Keratinocyte (primary cell): ENCODE results near the gene RRAS2. TPM values are rescaled to one million over a fixed set of nuclear protein-coding genes. Genes with fewer than 3 reads are reported as not detected.

Experiments
- DNase-seq: peaks from one replicate; pipeline ENCODE4 v3.0.0-alpha.2; 2011; ENCODE audit warnings: low read depth, missing footprints, low spot score
- FAIRE-seq: peaks from 2 replicates; lab custom pipeline; 2011; peaks lifted over from hg19 to GRCh38; lab: Jason Lieb, UNC
- H2AFZ ChIP-seq: 2 replicates; pipeline ENCODE4 v1.6.0; 2012; ENCODE audit warnings: low read length, control low read depth, inconsistent platforms; ENCODE audit not compliant: control insufficient read depth
- H3K27ac ChIP-seq: 2 replicates; pipeline ENCODE4 v1.5.1; 2011; ENCODE audit warnings: low read length; ENCODE audit not compliant: control insufficient read depth, insufficient read depth
- H3K27me3 ChIP-seq: 3 replicates; pipeline ENCODE4 v1.6.0; 2011; ENCODE audit warnings: low read length; ENCODE audit not compliant: control insufficient read depth, insufficient read depth; ENCODE audit errors: extremely low read depth
- H3K36me3 ChIP-seq, 2 experiments: 2 replicates in 1 of 2; 3 replicates in 1 of 2; pipeline ENCODE4 v1.5.1; 2011; ENCODE audit warnings: low read length in 2 of 2, mild to moderate bottlenecking in 1 of 2; ENCODE audit not compliant: control insufficient read depth in 2 of 2, insufficient read depth in 2 of 2; ENCODE audit errors: extremely low read depth in 1 of 2
- H3K4me1 ChIP-seq: 3 replicates; pipeline ENCODE4 v1.5.1; 2011; ENCODE audit warnings: low read length; ENCODE audit not compliant: control insufficient read depth, insufficient read depth; ENCODE audit errors: extremely low read depth
- H3K4me2 ChIP-seq: 3 replicates; pipeline ENCODE4 v1.6.0; 2011; ENCODE audit warnings: low read depth, low read length; ENCODE audit not compliant: control insufficient read depth, insufficient read depth; ENCODE audit errors: extremely low read depth
- H3K4me3 ChIP-seq, 3 experiments: fragments of 200-600 bp in 1 of 3; sonication (generic) in 1 of 3; 2 replicates in 2 of 3; 3 replicates in 1 of 3; pipeline ENCODE4 v1.5.1; 2011 to 2016; ENCODE audit warnings: low read length in 3 of 3, mild to moderate bottlenecking in 3 of 3, control low read depth in 2 of 3, inconsistent platforms in 1 of 3, low read depth in 1 of 3, mixed read lengths in 1 of 3, mixed run types in 1 of 3, moderate library complexity in 1 of 3; ENCODE audit not compliant: control insufficient read depth in 2 of 3, insufficient read depth in 2 of 3; ENCODE audit errors: extremely low read depth in 1 of 3
- H3K79me2 ChIP-seq: 2 replicates; pipeline ENCODE4 v1.6.0; 2012; ENCODE audit warnings: low read length; ENCODE audit not compliant: control insufficient read depth, insufficient read depth
- H3K9ac ChIP-seq: 3 replicates; pipeline ENCODE4 v1.6.0; 2011; ENCODE audit warnings: low read length; ENCODE audit not compliant: control insufficient read depth, insufficient read depth; ENCODE audit errors: extremely low read depth
- H3K9me1 ChIP-seq: 3 replicates; pipeline ENCODE4 v1.6.0; 2011; ENCODE audit warnings: low read length; ENCODE audit not compliant: control insufficient read depth, insufficient read depth; ENCODE audit errors: extremely low read depth
- H3K9me3 ChIP-seq: 2 replicates; pipeline ENCODE4 v1.5.1; 2012; ENCODE audit warnings: low read depth, low read length; ENCODE audit not compliant: control insufficient read depth
- H4K20me1 ChIP-seq: 3 replicates; pipeline ENCODE4 v1.6.0; 2011; ENCODE audit warnings: low read length; ENCODE audit not compliant: control insufficient read depth, insufficient read depth; ENCODE audit errors: extremely low read depth
- EZH2 ChIP-seq: IDR thresholded peaks from one replicate; pipeline ENCODE4 v1.6.1; 2012; ENCODE audit warnings: inconsistent platforms, mild to moderate bottlenecking, low read length, moderate library complexity
- dilution Hi-C: fragments of 300-500 bp; cut with MboI; formaldehyde crosslinking; loops from one replicate; pipeline ENCODE4 v1.7.0; 2020; ENCODE audit warnings: low sequenced_read_pairs; ENCODE audit not compliant: extremely low pct_ligation_motif_present
- polyA plus RNA-seq, 5 experiments: library from polyadenylated mRNA; depleted of rRNA in 3 of 5; stranded (reverse) in 3 of 5; stranded (forward) in 1 of 5; unstranded in 1 of 5; fragments of >200 nt; gene quantifications; 1 replicate in 1 of 5; 2 replicates in 3 of 5; 3 replicates in 1 of 5; pipeline versions ENCODE4 v1.2.1 to v1.2.3, GENCODE V29; 2011 to 2012; ENCODE audit warnings: missing spikeins in 2 of 5, low read depth in 1 of 5, low replicate concordance in 1 of 5
- TF ChIP-seq, protein P1 (sequence below), 3 experiments: IDR thresholded peaks in 1 of 3; conservative IDR thresholded peaks in 1 of 3; optimal IDR thresholded peaks in 1 of 3; 2 replicates in 2 of 3; 3 replicates in 1 of 3; pipeline versions ENCODE3 to v1.5.1; 2011; ENCODE audit warnings: low read length in 3 of 3, mild to moderate bottlenecking in 3 of 3, moderate library complexity in 2 of 3, control low read depth in 1 of 3, inconsistent platforms in 1 of 3; ENCODE audit not compliant: insufficient read depth in 2 of 3; ENCODE audit errors: extremely low read depth in 1 of 3

RRAS2 gene
- polyA plus RNA-seq, 1 donor (not counting 4 experiments of a cell fraction or from before 2014, with no cell fraction given): 99.3 TPM

DNA sequence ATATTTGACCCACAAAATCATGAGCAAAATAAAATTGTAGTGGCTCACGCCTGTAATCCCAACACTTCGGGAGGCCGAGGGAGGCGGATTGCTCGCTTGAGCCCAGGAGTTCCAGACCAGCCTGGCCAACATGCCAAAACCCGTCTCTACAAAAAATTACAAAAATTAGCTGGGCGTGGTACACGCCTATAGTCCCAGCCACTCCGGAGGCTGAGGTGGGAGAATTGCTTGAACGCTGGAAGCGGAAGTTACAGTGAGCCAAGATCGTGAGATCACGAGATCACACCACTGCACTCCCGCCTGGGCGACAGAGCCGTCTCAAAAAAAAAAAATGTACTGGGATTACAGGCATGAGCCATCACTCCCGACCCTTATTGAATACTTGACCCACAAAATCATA lies 2.0 kb upstream of the RRAS2 start:
- FAIRE-seq (no peak), DNase-seq (no peak)
- TF ChIP-seq, protein P1, sequence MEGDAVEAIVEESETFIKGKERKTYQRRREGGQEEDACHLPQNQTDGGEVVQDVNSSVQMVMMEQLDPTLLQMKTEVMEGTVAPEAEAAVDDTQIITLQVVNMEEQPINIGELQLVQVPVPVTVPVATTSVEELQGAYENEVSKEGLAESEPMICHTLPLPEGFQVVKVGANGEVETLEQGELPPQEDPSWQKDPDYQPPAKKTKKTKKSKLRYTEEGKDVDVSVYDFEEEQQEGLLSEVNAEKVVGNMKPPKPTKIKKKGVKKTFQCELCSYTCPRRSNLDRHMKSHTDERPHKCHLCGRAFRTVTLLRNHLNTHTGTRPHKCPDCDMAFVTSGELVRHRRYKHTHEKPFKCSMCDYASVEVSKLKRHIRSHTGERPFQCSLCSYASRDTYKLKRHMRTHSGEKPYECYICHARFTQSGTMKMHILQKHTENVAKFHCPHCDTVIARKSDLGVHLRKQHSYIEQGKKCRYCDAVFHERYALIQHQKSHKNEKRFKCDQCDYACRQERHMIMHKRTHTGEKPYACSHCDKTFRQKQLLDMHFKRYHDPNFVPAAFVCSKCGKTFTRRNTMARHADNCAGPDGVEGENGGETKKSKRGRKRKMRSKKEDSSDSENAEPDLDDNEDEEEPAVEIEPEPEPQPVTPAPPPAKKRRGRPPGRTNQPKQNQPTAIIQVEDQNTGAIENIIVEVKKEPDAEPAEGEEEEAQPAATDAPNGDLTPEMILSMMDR (optimal IDR thresholded peaks at IDR 0.05 in 1 of 3, IDR thresholded peaks at IDR 0.05 in 1 of 3, conservative IDR thresholded peaks at IDR 0.05 in 1 of 3; ENCODE audit: extremely low read depth in 1 of 3, insufficient read depth in 2 of 3, low read length in 3 of 3): no peak
- TF ChIP-seq EZH2: no peak
- Histone ChIP-seq H2AFZ (no peak overlapping the region), H4K20me1 (no peaks in the 10 kb centered on the region), H3K9ac (no peak overlapping the region), H3K4me1 (peaks cover 21% of the 10 kb centered on the region), H3K79me2 (peaks cover 28% of the 10 kb centered on the region), H3K27ac (no peak overlapping the region), H3K9me1 (no peaks in the 10 kb centered on the region), H3K36me3 (peaks cover 2 to 6% of the 10 kb centered on the region in 2 experiments), H3K4me3 (no peak overlapping the region), H3K27me3 (no peaks in the 10 kb centered on the region), H3K9me3 (no peaks in the 10 kb centered on the region), H3K4me2 (no peak overlapping the region)
- dilution Hi-C loops: no loop called here

DNA sequence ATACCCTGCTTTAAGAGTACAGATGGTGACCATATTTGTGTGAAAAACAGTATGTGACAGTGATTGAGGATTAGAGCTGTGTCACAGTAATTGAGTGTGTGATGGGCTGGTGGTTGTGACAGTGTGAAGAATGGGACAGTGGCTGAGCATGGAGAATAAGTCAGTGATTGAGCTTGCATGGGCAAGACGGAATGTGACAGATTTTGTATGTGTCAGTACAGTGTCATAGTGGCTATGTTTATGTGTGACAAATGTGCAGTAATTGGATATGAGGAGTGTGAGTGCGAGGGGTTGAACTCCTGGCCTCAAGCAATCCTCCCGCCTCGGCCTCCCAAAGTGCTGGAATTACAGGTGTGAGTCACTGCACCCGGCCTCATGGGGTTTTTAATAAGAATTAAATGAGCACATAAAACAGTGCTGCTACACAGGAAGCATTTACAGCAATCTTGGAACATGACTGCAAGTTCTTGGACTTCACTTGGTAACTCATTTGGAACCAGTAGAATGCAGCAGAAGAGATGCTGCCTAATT lies 583 bp upstream of the RRAS2 start:
- no peak for TF ChIP-seq EZH2
- TF ChIP-seq, protein P1 (optimal IDR thresholded peaks at IDR 0.05 in 1 of 3, IDR thresholded peaks at IDR 0.05 in 1 of 3, conservative IDR thresholded peaks at IDR 0.05 in 1 of 3; ENCODE audit: extremely low read depth in 1 of 3, insufficient read depth in 2 of 3, low read length in 3 of 3): no peak
- no peaks in the 10 kb centered on the region for H3K9me3 ChIP-seq
- peaks cover 42% of the 10 kb centered on the region for H3K79me2 ChIP-seq
- H3K27ac ChIP-seq: peak overlapping the region; percentile 92
- no peak for FAIRE-seq
- peaks cover 21% of the 10 kb centered on the region for H3K4me1 ChIP-seq
- peak overlapping the region; percentile 89 for H3K4me2 ChIP-seq
- peaks cover 3 to 7% of the 10 kb centered on the region in 2 experiments for H3K36me3 ChIP-seq
- no peaks in the 10 kb centered on the region for H4K20me1 ChIP-seq
- H3K9ac ChIP-seq: peak overlapping the region; percentile 95
- no peaks in the 10 kb centered on the region for H3K27me3 ChIP-seq
- H2AFZ ChIP-seq: peak overlapping the region; percentile 80
- peak overlapping the region; percentile 84 to 92 (median 88) for H3K4me3 ChIP-seq
- no peak for DNase-seq
- dilution Hi-C loops: no loop called here
- H3K9me1 ChIP-seq: no peaks in the 10 kb centered on the region
